Measurements from ENCODE around the gene CSK.

GRCh38 chr15:74843891-74844299 lies 62.0 kb downstream of the CSK start:
- TF ChIP-seq CTCF (IDR thresholded peaks at IDR 0.05) (no peak), POLR2AphosphoS5 (IDR thresholded peaks at IDR 0.05) (no peak), EP300 (IDR thresholded peaks at IDR 0.05; ENCODE audit: low read depth) (no peak), POLR2A (IDR thresholded peaks at IDR 0.05) (no peak)

Measured in transverse colon (tissue), 4 donors.